Measurements from ENCODE around the gene OR12D1.
"Not testable (repeated sequence)": the region's sequence is repeated elsewhere in the genome, so short reads cannot be mapped to it uniquely, and the experiment has no call there.

Gene OR12D1

DNA sequence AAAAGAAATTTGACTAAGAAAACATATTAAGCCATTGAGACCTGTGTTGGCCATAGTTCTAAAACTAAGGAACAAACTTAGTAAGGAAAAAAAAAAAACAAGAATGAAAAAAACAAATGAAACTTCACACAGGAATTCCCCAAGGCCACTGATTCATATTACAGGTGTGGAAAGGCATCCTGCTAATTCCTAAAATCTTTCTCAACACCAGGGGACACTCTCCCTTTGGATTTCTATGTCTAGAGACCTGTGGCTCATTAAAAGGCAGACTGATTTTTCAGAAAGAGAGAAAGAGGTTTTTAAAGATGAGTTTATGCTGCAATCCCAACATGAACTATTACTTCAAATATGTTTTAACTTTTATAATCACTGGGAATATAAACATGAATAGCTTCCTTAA lies at the start of gene OR12D1:
TSS of gene OR12D1 (plus strand) at position 341 of the 400 bp plus-strand sequence.
- in situ Hi-C loops (cut with MboI; ENCODE audit: low sequenced_read_pairs), result no loop called here

DNA sequence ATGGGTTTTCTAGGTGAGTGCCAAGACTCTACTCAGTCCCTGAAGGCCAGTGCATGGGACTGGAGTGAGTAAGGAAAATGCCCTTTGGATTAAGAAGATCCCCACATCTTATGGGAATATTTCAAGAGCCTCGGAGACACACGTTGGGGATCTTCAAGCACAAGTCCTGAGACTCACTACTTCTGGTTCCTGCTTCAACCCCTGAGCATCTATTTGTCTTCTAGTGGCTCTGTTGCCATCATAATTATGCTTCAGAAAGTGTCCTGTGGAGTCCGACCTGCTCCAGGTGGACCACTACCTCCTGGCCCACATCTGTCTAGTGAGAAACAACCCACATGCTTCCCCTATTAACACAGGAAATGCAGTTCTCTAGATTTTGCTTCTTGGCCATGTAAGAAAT lies 46.0 kb upstream of the OR12D1 start, which contains the start of gene OR5V1:
TSS of gene OR5V1 (minus strand) at position 101 of the 400 bp plus-strand sequence. CDS start 12,670 bp downstream, outside the sequence.
- in situ Hi-C loops (cut with MboI; ENCODE audit: low sequenced_read_pairs), result no loop called here

DNA sequence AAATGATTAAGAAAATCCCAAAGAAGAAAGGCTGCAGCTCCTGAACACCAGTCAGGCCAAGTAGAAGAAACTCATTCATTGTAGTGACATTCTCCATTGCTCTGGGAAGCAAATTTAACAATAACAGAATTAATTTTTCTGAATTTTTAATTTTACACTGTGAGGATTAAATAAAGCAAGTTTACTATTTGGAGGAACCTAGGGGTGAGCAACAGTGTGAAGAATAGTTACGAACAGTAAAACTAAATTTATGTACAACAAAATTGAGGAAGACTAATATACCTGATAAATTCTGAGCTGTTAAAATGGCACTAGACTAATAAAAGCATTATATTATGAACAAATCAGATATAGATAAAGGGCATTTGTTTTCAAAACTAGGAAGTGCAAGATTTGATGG lies 39.5 kb upstream of the OR12D1 start, which contains the start of gene OR12D3:
TSS of gene OR12D3 (minus strand) at position 101 of the 400 bp plus-strand sequence. CDS start at position 97, 4 bp downstream.
- in situ Hi-C loops (cut with MboI; ENCODE audit: low sequenced_read_pairs), result no loop called here

DNA sequence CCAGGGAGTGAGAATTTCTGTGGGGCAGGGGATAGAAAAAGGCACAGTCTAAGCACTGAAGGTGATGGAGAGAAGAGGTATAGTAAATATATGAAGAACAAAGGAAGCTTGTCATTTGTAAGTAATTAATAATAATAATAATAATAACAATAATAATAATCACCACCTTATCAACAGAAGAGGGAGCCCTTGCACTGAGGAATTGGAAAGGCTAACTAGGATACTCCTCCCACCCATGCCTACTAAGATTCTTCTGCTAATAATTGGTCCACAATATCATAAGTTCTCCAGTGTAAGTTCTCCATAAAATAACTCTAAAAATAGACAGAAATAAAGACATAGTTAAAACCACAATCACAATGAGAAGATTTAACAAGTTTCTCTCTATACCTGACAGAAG lies 38.7 kb upstream of the OR12D1 start:
- in situ Hi-C loops (cut with MboI; ENCODE audit: low sequenced_read_pairs), result no loop called here

DNA sequence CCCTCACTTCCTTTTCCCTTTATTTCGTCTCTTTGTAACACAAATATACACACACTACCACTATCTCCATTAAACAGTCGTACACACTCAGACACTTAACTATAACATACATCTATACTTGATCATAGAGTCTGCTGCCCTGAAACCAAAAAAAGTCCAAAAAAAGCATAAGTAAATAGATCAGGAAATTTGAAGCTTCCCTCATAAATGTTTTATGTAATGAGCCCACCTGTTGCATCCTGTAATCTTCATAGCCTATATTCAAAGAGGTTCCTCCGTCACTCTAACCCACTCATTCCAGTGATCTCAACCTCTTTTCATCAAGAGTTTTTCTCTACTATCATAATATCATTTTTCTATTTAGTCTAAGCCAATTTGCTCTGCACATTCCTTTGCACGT lies 26.2 kb upstream of the OR12D1 start:
- in situ Hi-C loops (cut with MboI; ENCODE audit: low sequenced_read_pairs), result no loop called here

DNA sequence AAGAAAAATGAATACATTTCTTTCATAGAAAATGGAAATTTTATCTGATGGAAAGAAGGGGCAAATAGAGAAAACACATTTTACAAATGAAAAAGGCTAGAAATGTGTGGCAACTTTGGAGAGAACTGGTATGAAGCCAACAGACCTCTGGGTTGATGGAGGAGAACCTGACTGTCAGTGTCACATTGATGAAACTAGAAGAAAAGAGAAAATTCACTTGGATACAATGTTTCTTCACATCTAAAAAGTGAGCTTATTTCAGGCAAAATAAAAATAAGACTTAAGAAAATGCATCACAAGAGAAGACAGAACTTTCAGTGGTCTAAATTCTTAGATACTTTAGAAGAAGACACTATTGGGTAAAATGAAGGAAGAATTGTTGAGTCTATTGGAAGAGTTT lies 19.4 kb upstream of the OR12D1 start, which contains the start of gene OR12D2:
TSS of gene OR12D2 (plus strand) at position 301 of the 400 bp plus-strand sequence. CDS start 1,069 bp downstream, outside the sequence.
- in situ Hi-C loops (cut with MboI; ENCODE audit: low sequenced_read_pairs), result no loop called here

DNA sequence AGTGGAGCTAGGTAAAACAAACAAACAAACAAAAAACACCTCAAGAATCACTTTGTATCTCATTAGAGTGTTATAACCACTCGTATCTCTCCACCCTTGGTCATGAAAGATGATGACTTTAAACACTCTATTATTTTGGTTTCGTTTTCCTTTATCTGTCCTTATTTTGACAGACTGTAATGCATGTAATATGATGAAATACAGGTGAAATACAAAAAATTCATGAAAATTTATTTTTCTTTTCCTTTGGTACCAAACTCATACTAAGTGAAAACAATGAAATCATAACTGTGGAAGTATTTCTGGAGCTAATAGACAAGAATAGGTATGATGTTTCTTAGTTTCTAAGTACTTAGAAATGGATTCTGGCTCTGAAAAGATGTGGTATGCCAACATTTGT lies 15.2 kb upstream of the OR12D1 start:
- in situ Hi-C loops (cut with MboI; ENCODE audit: low sequenced_read_pairs), result no loop called here

DNA sequence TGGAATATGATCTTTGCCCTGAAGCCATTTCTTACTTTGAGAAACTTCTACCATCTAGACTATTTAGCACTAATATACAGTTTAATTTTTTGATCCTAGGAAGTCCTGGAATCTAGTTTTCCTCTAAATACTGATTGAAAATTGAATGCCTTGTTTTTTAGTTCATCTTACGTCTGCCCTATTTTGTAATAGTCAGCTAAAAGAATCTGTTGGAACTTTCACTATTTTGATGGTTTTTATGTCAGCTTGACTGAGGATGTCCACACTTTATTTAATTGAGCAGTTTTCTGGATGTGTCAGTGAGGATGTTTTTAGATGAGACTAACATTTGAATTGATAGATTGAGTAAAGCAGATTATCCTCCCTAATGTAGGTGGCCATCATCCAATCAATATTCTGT lies 10.9 kb upstream of the OR12D1 start:
- in situ Hi-C loops (cut with MboI; ENCODE audit: low sequenced_read_pairs), result no loop called here

DNA sequence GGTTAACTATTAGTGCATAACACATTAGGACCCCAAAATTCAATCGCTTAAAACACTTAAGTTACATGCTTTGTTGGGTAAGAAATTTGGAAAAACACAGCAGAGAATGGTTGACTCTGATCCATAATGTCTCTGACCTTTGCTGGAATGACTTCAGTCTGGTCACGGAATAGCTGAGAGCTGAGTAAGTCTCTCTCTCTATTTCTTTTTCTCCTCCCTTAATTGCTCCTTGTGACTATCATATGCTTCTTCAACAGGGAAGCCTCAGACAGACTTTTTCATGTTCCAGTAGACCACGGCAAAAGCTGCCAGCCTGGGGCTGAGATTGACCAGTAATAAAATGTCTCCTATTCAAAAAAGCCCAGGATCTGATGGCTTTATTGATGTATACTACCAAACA lies 4.8 kb downstream of the OR12D1 start:
- in situ Hi-C loops (cut with MboI; ENCODE audit: low sequenced_read_pairs), result no loop called here

DNA sequence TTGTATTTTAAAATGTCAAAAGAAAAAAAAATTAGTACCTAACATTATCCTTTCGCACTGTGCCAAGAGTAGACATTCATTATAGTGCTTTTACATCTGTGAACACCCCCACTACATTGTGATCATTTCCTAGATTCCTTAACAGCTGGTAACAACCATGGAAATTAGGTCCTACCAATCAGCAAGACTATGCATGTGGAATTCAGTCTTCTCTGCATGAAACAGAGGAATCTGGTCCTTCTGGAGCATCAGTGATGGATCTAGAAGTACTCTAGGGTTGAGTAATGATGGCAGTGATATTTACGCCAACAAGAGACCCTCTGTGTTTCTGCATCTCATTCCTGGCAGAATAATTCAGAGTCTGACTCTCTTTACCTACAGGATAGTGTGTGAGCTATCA lies 9.4 kb downstream of the OR12D1 start:
- in situ Hi-C loops (cut with MboI; ENCODE audit: low sequenced_read_pairs), result no loop called here

DNA sequence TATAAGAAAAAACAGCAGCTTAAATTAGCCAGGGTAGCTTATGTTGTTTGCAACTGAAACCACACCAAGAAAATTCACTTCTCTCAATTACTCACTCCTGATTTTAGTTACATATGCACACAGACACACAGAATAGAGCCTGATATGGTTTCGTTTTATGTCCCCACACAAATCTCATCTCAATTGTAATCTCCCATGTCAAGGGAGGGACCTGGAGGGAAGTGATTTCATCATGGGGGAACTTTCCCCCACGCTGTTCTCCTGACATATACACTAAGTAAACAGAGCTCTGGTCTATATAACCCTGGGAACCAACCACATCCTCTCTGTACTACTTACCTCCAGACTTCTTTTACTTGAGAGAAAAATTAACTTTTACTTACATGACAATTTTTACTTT lies 9.8 kb downstream of the OR12D1 start:
- in situ Hi-C loops (cut with MboI; ENCODE audit: low sequenced_read_pairs), result no loop called here

DNA sequence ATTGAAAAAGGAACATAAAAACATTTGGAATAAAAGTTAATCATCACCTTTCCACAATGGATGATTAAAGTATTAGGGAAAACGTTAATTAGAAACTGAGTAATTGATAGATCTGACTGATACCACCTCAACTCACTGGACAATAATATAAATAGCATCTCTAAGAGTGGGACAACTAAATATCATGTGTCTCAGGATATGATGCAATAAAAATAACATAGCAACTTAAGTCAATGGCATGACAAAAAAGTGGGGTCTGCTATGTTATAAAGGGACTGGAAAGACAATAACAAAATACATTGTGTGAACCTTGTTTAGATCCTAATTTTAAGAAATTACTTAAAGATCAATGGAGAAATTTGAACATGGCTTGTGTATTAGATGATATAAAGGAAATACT lies 10.3 kb downstream of the OR12D1 start:
- in situ Hi-C loops (cut with MboI; ENCODE audit: low sequenced_read_pairs), result no loop called here

DNA sequence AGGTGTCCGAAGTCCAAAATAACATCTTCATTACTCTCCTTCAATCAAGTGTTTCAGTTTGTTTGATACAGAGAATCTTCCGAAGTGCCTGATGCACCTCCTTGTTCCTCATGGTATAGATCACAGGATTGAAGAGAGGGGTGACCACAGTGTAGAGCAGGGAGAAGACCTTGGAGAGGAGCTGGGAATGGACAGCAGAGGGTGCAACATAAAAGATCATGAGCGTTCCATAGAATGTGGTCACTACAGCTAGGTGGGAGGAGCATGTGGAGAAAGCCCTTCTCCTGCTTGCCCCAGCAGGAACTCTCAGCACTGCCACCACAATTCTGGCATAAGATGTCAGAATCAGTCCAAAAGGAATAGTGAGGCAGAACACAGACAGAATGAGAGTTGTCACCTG lies 11.9 kb downstream of the OR12D1 start:
- in situ Hi-C loops (cut with MboI; ENCODE audit: low sequenced_read_pairs), result no loop called here

DNA sequence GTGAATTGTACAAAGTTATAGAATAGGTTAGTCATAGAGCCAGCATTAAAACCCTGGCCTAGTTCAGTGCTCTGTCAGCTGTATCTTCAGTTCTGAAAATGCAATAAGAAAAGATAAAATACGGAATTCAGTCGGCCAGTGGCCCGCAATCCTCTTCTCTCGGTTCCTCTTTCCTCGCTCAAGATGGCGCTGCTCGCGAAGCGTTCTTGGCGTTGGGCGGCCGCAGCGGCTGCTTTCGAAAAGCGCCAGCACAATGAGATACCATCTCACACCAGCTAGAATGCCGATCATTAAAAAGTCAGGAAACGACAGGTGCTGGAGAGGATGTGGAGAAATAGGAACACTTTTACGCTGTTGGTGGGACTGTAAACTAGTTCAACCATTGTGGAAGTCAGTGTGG lies 22.0 kb downstream of the OR12D1 start:
- in situ Hi-C loops (cut with MboI; ENCODE audit: low sequenced_read_pairs), result not testable (repeated sequence)

DNA sequence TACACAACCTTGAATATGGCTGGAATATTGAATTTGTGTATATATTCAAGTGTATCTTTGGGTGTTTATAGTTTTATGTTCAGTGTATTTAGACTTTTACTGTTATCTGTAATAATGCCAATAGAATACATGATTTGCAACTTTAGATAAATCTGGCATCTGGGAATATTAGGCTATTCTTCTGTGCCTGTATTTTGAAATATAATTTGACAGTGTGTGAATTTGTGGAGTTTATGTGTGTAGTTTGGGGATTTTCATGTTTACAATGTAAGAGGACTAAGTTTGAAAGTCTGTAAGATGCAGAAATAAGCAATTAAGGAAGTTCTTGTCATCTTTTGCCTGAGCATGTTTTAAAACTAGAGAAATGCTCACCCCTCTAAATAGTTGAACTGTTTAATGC lies 24.3 kb downstream of the OR12D1 start, which contains the start of gene OR10C1:
TSS of gene OR10C1 (plus strand) at position 301 of the 400 bp plus-strand sequence. CDS start 710 bp downstream, outside the sequence.
- in situ Hi-C loops (cut with MboI; ENCODE audit: low sequenced_read_pairs), result no loop called here

DNA sequence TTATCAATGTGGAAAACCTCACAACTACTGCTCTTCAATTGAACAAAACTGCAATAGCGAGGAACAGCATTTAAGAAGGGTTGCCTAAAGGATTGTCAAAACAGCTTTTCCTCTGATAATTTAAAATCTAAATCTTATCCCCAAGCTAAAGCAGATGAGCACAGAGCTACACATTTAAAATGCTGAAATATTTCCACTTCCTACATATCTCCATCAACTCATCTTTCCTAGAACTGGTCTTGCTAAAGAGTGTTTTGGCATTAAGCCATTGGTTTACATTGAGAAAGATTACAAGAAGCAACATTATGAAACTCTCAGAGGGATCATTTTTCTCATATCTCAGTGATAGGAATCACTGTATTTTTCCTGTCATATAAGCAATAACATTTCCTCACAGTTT lies 28.0 kb downstream of the OR12D1 start:
- in situ Hi-C loops (cut with MboI; ENCODE audit: low sequenced_read_pairs), result no loop called here

DNA sequence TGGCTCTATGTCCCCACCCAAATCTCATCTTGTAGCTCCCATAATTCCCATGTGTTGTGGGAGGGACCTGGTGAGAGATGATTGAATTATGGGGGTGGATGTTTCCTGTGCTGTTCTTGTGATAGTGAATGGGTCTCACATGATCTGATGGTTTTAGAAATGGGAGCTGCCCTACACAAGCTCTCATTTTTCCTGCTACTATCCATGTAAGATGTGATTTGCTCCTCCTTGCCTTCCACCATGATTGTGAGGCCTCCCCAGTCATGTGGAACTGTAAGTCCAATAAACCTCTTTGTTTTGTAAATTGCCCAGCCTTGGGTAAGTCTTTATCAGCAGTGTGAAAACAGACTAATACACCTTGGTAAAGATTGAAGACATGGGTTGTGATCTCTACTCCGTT lies 29.3 kb downstream of the OR12D1 start:
- in situ Hi-C loops (cut with MboI; ENCODE audit: low sequenced_read_pairs), result not testable (repeated sequence)

DNA sequence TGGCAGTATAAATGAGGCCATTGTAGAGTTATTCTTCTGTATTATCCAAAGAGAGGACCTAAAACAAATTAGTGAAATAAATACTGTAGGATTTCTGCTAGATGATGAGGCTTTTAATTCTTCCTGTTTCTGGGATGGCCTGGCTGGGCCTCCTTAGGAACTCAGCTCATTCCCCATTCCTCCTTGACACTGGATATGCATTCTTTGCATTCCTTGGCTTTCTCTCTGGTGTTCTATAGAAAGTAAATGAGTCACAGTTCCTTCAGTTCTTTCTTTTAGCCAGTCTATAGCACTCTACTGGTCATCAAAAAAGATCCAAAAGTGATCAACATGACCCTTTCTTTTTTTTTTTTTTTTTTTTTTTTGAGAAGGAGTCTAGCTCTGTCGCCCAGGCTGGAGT lies 32.9 kb downstream of the OR12D1 start:
- in situ Hi-C loops (cut with MboI; ENCODE audit: low sequenced_read_pairs), result no loop called here

DNA sequence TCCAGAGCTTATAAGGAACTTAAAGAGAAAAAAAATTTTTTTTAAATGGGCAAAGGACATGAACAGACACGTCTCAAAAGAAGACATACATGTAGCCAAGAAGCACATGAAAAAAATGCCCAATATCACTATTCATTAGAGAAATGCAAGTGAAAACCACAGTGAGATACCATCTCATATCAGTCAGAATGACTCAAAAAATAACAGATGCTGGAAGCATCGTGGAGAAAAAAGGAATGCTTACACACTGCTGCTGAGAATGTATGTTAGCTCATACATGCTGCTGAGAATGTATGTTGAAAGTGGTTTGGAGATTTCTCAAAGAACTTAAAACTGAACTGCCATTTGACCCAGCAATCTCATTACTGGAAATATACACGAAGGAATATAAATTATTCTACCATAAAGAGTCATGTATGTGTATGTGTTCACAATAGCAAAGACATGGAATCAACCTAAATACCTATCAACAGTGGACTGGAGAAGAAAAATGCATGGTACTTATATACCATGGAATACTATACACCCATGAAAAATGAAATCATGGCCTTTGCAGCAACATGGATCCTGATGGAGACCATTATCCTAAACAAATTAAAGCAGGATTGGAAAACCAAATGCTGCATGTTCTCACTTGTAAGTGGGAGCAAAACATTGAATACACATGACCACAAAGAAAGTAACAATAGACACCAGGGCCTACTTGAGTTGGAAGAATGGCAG lies 36.9 kb downstream of the OR12D1 start:
- in situ Hi-C loops (cut with MboI; ENCODE audit: low sequenced_read_pairs), result no loop called here

DNA sequence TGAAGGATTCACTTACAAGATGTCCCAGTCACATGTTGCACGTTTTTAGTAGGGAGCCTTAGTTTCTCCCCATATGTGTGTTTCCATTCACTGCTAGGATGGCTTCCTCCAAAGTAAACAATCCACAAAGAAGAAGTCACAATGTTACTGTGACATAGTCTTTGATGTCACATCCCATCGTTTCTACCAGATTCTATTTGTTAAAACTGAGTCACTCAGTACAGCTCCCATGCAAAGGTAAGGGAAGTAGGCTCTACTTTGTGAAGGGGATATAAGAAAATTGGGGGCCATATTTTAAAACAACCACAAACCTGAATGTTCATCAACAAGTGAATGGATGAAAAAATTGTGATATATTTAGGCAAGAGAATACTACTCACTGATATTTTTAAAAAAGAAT lies 42.2 kb downstream of the OR12D1 start, which contains the start of the genes OR11A1 and OR2H1:
TSS of gene OR11A1 (minus strand) at position 101 of the 400 bp plus-strand sequence. CDS start 29,430 bp downstream, outside the sequence.
TSS of gene OR2H1 (plus strand) at position 185 of the 400 bp plus-strand sequence. CDS start 4,615 bp downstream, outside the sequence.
- in situ Hi-C loops (cut with MboI; ENCODE audit: low sequenced_read_pairs), result no loop called here

DNA sequence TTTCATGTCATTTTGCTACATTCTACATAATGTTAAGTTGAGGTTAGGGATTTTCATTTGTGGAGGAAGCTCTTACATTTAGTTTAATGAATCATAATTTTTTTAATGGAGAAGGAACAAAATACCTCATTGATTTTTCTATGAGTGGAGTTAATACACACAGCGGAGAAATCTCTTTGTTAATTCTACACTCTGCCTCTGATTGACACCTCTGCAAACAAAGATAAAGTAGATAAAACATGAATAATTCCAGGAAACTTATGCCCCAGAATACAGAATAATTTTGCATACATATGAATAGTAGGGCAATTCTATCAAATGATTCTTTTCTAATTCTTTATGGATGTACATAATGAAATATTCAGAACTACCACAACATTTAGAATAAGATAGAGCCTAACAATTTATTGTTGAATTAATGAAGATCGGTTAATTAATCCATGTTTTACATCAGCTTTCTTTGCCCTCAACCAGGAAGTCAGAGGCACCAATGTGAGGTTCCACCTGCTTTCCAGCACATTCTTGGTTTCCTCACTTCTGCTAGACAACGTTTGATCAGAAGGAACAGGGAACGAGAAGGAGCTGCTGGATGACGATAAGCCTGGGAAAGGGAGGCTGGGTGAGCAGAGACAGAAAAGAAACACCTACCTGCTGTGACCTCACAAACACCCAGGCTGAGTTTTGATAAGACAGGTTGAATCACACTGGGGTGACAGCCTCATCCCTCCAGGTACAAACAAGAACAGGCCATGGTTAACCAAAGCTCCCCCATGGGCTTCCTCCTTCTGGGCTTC lies 46.5 kb downstream of the OR12D1 start:
- in situ Hi-C loops (cut with MboI; ENCODE audit: low sequenced_read_pairs), result no loop called here
